HL-60 (cell line): ENCODE data around the gene STAT1.

Experiments
- DNase-seq, 2 experiments: peaks; one replicate each; pipeline ENCODE4 v3.0.0-alpha.2; 2010 to 2020; ENCODE audit warnings: low read depth in 1 of 2, low spot score in 1 of 2
- H3K27ac ChIP-seq: fragments of 250-450 bp; sonication (Bioruptor Pico); replicated peaks from 2 replicates; pipeline ENCODE4 v1.5.1; 2020; ENCODE audit warnings: mild to moderate bottlenecking, moderate library complexity
- H3K27me3 ChIP-seq: fragments of 250-450 bp; sonication (Bioruptor Pico); 2 replicates; pipeline ENCODE4 v1.5.1; 2021; ENCODE audit warnings: mild to moderate bottlenecking, moderate library complexity; ENCODE audit not compliant: insufficient read depth, poor library complexity, severe bottlenecking
- H3K4me3 ChIP-seq: replicated peaks from 2 replicates; pipeline ENCODE4 v1.5.1; 2011; ENCODE audit warnings: mild to moderate bottlenecking, control low read depth, low read length; ENCODE audit not compliant: insufficient read depth
- GABPA ChIP-seq: IDR thresholded peaks from 2 replicates; pipeline ENCODE4 v1.6.1; 2012; ENCODE audit warnings: low read depth
- POLR2AphosphoS5 ChIP-seq: IDR thresholded peaks from 2 replicates; pipeline ENCODE4 v1.6.1; 2012; ENCODE audit warnings: low read depth
- SPI1 ChIP-seq: IDR thresholded peaks from 2 replicates; pipeline ENCODE4 v1.6.1; 2012; ENCODE audit warnings: low read depth, mild to moderate bottlenecking, borderline replicate concordance
- TF ChIP-seq, protein P1 (sequence below): IDR thresholded peaks from one replicate; pipeline ENCODE4 v1.5.1; 2011; ENCODE audit warnings: low read length, control low read depth, inconsistent platforms; ENCODE audit not compliant: insufficient read depth
- TF ChIP-seq, protein P2 (sequence below): IDR thresholded peaks from 2 replicates; pipeline ENCODE4 v1.6.1; 2012; ENCODE audit warnings: low read depth; ENCODE audit not compliant: insufficient replicate concordance

Gene STAT1

DNA sequence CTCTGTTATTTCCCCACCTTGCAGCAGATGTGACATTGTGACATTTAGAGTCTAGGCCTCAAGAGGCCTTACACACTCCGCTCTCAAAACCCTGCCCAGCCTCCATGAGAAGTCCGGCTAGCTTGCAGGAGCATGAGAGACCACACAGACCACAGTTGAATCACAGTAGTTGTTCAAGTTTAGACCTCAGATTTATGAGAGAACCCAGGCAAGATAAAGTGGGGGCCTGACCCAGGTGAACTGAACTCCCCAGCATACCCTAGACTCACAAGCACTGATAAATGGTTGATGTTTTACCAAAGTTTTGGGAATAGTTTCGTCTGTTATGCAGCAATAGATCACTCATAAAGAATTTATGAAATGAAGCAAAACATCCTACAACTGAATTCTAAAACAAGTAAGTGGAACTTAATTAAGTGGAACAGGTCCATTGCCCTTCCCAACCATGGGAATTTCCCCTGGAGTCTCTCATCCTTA lies 4.7 kb upstream of the STAT1 start:
- no peaks in the 10 kb centered on the region for H3K27me3 ChIP-seq
- no peak for DNase-seq
- H3K27ac ChIP-seq: no peak overlapping the region
- no peak for TF ChIP-seq POLR2AphosphoS5
- TF ChIP-seq GABPA: no peak
- TF ChIP-seq, protein P1, sequence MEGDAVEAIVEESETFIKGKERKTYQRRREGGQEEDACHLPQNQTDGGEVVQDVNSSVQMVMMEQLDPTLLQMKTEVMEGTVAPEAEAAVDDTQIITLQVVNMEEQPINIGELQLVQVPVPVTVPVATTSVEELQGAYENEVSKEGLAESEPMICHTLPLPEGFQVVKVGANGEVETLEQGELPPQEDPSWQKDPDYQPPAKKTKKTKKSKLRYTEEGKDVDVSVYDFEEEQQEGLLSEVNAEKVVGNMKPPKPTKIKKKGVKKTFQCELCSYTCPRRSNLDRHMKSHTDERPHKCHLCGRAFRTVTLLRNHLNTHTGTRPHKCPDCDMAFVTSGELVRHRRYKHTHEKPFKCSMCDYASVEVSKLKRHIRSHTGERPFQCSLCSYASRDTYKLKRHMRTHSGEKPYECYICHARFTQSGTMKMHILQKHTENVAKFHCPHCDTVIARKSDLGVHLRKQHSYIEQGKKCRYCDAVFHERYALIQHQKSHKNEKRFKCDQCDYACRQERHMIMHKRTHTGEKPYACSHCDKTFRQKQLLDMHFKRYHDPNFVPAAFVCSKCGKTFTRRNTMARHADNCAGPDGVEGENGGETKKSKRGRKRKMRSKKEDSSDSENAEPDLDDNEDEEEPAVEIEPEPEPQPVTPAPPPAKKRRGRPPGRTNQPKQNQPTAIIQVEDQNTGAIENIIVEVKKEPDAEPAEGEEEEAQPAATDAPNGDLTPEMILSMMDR: no peak
- TF ChIP-seq SPI1: no peak
- TF ChIP-seq, protein P2, sequence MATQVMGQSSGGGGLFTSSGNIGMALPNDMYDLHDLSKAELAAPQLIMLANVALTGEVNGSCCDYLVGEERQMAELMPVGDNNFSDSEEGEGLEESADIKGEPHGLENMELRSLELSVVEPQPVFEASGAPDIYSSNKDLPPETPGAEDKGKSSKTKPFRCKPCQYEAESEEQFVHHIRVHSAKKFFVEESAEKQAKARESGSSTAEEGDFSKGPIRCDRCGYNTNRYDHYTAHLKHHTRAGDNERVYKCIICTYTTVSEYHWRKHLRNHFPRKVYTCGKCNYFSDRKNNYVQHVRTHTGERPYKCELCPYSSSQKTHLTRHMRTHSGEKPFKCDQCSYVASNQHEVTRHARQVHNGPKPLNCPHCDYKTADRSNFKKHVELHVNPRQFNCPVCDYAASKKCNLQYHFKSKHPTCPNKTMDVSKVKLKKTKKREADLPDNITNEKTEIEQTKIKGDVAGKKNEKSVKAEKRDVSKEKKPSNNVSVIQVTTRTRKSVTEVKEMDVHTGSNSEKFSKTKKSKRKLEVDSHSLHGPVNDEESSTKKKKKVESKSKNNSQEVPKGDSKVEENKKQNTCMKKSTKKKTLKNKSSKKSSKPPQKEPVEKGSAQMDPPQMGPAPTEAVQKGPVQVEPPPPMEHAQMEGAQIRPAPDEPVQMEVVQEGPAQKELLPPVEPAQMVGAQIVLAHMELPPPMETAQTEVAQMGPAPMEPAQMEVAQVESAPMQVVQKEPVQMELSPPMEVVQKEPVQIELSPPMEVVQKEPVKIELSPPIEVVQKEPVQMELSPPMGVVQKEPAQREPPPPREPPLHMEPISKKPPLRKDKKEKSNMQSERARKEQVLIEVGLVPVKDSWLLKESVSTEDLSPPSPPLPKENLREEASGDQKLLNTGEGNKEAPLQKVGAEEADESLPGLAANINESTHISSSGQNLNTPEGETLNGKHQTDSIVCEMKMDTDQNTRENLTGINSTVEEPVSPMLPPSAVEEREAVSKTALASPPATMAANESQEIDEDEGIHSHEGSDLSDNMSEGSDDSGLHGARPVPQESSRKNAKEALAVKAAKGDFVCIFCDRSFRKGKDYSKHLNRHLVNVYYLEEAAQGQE: no peak
- H3K4me3 ChIP-seq: no peak overlapping the region

DNA sequence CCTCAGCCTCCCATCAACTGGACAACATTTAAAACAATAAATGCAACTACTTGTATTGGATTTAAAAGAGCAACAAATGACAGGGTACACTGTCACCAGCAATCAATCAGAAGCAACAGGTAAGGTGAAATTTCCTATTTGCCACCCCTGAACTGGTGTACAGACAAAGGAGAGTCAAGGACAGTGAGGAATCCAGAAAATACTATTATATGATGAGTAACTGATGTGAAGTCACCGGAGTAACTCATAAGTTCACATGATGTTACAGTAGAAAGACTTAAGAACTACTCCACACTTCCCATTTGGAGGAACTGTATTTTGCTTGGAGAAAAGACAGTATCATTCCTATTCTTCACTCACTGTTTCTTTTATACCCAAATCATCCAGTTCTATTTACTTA lies 4.1 kb upstream of the STAT1 start:
- DNase-seq: no peak
- Histone ChIP-seq H3K4me3 (no peak overlapping the region), H3K27ac (no peak overlapping the region), H3K27me3 (no peaks in the 10 kb centered on the region)
- TF ChIP-seq, protein P2: no peak
- TF ChIP-seq POLR2AphosphoS5 (no peak), GABPA (no peak), SPI1 (no peak)
- TF ChIP-seq, protein P1: no peak

DNA sequence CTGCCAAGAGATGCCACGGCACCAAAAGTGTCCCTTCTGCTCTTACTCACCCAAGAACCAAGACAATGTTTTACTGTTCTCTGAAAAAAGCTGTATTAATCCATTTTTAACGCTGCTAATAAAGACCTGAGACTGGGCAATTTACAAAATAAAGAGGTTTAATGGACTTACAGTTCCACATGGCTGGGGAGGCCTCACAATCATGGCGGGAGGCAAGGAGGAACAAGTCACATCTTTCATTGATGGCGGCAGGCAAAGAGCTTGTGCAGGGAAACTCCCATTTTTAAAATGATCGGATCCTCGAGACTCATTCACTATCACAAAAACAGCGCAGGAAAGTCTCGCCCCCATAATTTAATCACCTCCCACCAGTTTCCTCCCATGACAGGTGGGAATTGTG lies 1.9 kb upstream of the STAT1 start:
- no peak for DNase-seq
- Histone ChIP-seq H3K4me3 (no peak overlapping the region), H3K27ac (no peak overlapping the region), H3K27me3 (no peaks in the 10 kb centered on the region)
- TF ChIP-seq POLR2AphosphoS5 (no peak), SPI1 (no peak), GABPA (no peak)
- TF ChIP-seq, protein P1: no peak
- TF ChIP-seq, protein P2: no peak
